ENCODE measurements around the gene SEC14L1. TPM values are rescaled to one million over a fixed set of nuclear protein-coding genes. Genes with fewer than 3 reads are reported as not detected.

Gene SEC14L1
- total RNA-seq, 2 donors from 2014 or later, result 31.0 to 38.8 TPM

GRCh38 chr17:77217566-77217965, 76.8 kb downstream of the SEC14L1 start:
- Histone ChIP-seq H3K36me3 (peaks cover 15% of the 10 kb centered on the region), H3K4me1 (no peaks in the 10 kb centered on the region), H3K27ac (no peak overlapping the region), H3K9ac (ENCODE audit: low read depth in 2 of 2, low read length in 2 of 2) (no peak overlapping the region), H3K9me3 (no peaks in the 10 kb centered on the region), H3K4me3 (no peak overlapping the region), H3K27me3 (no peaks in the 10 kb centered on the region)
- intact Hi-C loops (cut with DNase I), result no loop called here
- DNase-seq, result no peak
- TF ChIP-seq, protein P1, sequence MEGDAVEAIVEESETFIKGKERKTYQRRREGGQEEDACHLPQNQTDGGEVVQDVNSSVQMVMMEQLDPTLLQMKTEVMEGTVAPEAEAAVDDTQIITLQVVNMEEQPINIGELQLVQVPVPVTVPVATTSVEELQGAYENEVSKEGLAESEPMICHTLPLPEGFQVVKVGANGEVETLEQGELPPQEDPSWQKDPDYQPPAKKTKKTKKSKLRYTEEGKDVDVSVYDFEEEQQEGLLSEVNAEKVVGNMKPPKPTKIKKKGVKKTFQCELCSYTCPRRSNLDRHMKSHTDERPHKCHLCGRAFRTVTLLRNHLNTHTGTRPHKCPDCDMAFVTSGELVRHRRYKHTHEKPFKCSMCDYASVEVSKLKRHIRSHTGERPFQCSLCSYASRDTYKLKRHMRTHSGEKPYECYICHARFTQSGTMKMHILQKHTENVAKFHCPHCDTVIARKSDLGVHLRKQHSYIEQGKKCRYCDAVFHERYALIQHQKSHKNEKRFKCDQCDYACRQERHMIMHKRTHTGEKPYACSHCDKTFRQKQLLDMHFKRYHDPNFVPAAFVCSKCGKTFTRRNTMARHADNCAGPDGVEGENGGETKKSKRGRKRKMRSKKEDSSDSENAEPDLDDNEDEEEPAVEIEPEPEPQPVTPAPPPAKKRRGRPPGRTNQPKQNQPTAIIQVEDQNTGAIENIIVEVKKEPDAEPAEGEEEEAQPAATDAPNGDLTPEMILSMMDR (IDR thresholded peaks at IDR 0.05), result no peak

- no peaks in the 10 kb centered on the region for H3K27me3 ChIP-seq
- DNase-seq, result no peak
- intact Hi-C loops (cut with DNase I), result no loop called here
- TF ChIP-seq, protein P1 (IDR thresholded peaks at IDR 0.05), result no peak
- H3K9me3 ChIP-seq, result no peaks in the 10 kb centered on the region
- H3K27ac ChIP-seq, result no peak overlapping the region
- H3K9ac ChIP-seq (ENCODE audit: low read depth in 2 of 2, low read length in 2 of 2), result no peak overlapping the region
- peaks cover 6% of the 10 kb centered on the region for H3K36me3 ChIP-seq
- H3K4me1 ChIP-seq, result no peaks in the 10 kb centered on the region
- H3K4me3 ChIP-seq, result no peak overlapping the region
Measured at GRCh38 chr17:77218902-77219301, 78.1 kb downstream of the SEC14L1 start.

DNA sequence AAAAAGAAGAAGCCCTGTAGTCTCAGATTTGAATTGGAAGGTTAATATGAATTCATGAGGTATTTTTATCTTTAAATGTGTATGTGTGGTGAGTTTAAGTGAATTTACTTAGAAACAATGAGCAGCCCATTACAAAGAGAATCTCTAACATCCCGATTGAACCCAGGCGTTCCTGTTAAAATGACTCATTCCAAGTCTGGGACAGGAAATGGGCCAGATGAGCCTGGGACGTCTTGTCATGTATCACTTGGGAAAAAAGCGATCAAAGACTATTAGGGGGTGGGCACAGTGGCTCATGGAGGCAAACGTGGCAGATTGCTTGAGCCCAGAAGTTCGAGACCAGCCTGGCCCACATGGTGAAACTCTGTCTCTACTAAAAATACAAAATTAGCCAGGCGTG, 81.6 kb downstream of the SEC14L1 start:
- DNase-seq, result no peak

DNA sequence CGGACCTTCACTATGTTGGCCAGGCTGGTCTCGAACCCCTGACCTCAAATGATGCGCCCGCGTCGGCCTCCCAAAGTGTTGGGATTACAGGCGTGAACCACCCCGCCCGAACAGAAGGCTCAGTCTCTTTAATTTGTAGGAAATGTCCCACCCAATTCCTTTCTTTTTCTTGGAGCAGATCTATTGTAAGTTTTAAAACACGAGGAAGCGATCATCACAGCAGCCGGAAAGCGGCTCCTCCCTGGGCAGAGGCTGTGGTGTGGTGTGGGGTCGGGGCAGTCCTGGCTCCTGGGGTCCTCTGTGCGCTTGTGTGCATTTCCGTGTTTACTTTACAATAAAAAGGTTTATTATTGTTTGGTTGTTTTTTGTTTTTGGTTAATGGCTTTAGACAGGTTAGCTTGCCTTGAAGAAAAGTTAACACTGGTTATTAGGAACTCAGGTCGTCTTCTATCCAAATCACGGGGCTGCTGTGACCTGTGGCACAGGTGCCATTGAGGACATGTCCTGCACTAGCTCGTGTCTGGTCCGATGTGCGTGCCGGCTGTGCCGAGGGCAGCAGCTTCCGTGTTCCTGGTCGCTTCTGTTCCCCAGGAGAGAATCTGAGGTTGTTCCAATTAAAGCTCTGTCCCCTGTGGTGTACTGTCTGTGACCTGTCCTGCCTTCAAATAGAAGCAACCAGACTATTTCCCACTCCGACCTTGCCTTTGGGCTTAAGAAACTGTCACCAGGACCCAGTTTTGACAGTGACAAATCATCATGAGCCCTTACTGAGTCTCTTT, 83.1 kb downstream of the SEC14L1 start:
- Histone ChIP-seq H3K9me3 (no peaks in the 10 kb centered on the region), H3K27me3 (no peaks in the 10 kb centered on the region), H3K4me1 (no peaks in the 10 kb centered on the region), H3K4me3 (no peak overlapping the region), H3K9ac (ENCODE audit: low read depth in 2 of 2, low read length in 2 of 2) (no peak overlapping the region), H3K27ac (no peak overlapping the region), H3K36me3 (no peaks in the 10 kb centered on the region)
- DNase-seq, result no peak
- intact Hi-C loops (cut with DNase I), result no loop called here
- TF ChIP-seq, protein P1 (IDR thresholded peaks at IDR 0.05), result no peak

More for the DNA sequence above, 81.6 kb downstream of the SEC14L1 start:
- Histone ChIP-seq H3K9ac (ENCODE audit: low read depth in 2 of 2, low read length in 2 of 2) (no peak overlapping the region), H3K4me3 (no peak overlapping the region), H3K4me1 (no peaks in the 10 kb centered on the region), H3K27me3 (no peaks in the 10 kb centered on the region), H3K36me3 (no peaks in the 10 kb centered on the region), H3K27ac (no peak overlapping the region), H3K9me3 (no peaks in the 10 kb centered on the region)
- TF ChIP-seq, protein P1 (IDR thresholded peaks at IDR 0.05), result no peak
- intact Hi-C loops (cut with DNase I), result no loop called here

GRCh38 chr17:77225265-77225664, 84.5 kb downstream of the SEC14L1 start:
- TF ChIP-seq, protein P1 (IDR thresholded peaks at IDR 0.05), result no peak
- no peak overlapping the region for H3K9ac ChIP-seq (ENCODE audit: low read depth in 2 of 2, low read length in 2 of 2)
- intact Hi-C loops (cut with DNase I), result no loop called here
- H3K36me3 ChIP-seq, result no peaks in the 10 kb centered on the region
- no peak overlapping the region for H3K27ac ChIP-seq
- DNase-seq, result no peak
- no peaks in the 10 kb centered on the region for H3K27me3 ChIP-seq
- H3K9me3 ChIP-seq, result no peaks in the 10 kb centered on the region
- no peaks in the 10 kb centered on the region for H3K4me1 ChIP-seq
- no peak overlapping the region for H3K4me3 ChIP-seq

Measured in colonic mucosa (tissue), 4 donors.